ENCODE measurements around the gene MAGEB4.

The MAGEB4 gene

DNA sequence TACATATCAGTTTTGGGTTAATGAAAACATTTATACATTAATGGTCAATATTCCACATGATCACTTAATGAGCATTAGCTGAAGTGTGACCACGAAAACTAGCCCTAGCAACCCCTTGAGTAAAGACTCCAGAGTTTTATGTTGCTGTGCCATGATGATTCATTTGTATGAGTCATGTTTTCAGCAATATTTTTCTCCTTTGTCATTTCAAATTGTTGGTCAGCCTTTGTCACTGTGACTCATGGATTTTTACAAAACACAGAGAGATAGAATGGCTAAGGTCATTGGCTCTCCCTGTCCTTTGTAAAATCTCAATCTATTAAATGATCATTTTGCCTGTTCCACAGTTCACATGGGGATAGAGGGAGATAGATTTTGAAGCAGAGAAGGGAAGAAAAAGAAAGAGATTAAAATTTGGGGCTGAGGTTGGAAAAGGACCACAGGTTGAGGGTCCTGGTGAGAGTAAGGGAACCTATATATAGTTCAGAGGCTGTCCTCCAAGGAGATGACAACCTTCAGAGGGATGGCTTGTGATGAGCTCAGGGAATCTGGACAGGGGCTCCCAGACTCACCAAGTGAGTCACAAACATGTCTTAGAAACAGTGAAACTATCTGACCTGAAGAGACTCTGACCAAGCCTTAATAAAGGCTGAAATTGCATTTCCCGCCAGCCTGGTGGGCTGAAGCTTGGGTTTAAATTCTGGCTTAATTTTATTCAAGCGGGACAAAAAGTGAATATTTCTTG is 41.8 kb downstream of the MAGEB4 start:
- peak; percentile 28 for DNase-seq

All from SHP77 treated with DMSO at 0.1 percent for 48 hours (cell line).